HG02623 (cell line): ENCODE data around the gene PKMYT1.

Source experiments
- ATAC-seq: cut with Tn5 transposase; IDR thresholded peaks from one replicate; pipeline ENCODE4 v1.9.1; 2021; ENCODE audit warnings: moderate library complexity; ENCODE audit not compliant: unreplicated experiment

The PKMYT1 gene

GRCh38 chr16:3019594-3020246 lies 39.5 kb upstream of the PKMYT1 start:
- no peak for ATAC-seq

- no peak for ATAC-seq
These were observed 37.7 kb upstream of the PKMYT1 start, which contains the start of gene CLDN6 for GRCh38 chr16:3017794-3018506. CLDN6 (minus strand) TSS chr16:3018183; CDS start chr16:3016021, 2,162 bp downstream.

DNA sequence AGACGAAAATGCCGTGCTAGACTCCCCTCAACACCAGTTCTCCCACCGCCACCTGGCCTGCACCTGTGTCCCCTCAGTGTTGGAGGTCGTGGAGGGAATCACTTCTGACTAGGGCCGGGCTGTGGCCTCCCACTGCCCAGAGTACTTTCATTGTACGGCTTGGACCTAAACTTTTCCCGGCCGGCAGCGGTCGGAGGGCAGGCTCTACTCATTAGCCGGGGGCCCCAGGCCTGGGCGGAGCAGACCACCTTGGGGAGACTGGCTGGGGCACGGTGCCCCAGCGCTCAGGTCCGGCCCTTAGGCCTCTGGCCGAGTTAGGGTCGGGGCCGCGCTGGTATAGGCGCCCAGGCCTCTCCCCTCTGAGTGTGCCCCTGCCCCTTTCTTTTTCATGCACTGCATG lies 37.1 kb upstream of the PKMYT1 start:
- no peak for ATAC-seq

DNA sequence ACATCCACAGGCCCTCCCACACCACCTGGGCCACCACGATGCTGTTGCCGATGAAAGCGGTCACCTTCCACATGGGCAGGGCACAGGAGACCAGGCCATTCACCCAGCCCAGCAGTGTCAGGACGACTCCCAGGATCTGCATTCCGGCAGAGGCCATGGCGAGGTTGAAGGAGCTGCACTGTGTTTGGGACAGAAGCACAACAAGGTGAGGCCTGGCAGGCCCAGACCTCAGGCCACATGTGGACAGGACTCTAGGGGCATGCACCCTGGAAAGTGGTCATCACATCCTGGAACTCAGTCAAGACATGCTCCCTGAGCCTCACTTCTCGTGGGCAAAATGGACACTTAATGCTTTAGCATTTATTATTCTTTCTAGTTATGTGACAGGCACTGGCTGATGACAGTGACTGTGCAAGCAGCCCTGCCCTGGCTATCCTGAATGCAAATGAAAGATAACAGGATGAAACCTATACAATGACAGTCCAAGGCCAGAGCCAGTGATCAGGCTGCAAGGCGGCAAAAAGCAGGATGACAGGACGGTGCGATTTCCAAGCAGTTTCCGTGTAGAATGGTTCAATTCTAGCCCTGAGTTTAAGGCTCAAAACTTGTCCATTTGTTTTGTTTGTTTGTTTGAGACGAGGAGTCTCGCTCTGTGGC lies 35.7 kb upstream of the PKMYT1 start:
- no peak for ATAC-seq

DNA sequence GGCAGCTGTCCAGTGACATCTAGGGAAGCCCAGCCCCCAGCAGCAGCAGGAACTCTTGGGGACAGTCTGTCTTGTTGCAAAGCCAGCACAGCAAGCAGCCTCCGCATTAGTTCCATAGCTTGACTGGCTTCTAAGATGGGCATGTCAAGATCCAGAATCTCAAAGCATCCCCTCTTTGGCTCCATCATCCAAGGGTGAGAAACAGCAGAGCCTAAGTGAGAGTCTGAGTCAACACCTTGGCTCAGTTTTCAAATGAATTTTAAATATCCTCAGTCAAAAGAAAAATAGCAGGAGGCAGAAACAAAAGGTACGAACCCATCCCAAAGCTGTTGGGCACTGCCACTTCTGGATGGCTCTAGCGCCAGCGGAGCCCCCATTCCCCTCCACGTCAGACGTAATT lies 34.7 kb upstream of the PKMYT1 start:
- no peak for ATAC-seq

DNA sequence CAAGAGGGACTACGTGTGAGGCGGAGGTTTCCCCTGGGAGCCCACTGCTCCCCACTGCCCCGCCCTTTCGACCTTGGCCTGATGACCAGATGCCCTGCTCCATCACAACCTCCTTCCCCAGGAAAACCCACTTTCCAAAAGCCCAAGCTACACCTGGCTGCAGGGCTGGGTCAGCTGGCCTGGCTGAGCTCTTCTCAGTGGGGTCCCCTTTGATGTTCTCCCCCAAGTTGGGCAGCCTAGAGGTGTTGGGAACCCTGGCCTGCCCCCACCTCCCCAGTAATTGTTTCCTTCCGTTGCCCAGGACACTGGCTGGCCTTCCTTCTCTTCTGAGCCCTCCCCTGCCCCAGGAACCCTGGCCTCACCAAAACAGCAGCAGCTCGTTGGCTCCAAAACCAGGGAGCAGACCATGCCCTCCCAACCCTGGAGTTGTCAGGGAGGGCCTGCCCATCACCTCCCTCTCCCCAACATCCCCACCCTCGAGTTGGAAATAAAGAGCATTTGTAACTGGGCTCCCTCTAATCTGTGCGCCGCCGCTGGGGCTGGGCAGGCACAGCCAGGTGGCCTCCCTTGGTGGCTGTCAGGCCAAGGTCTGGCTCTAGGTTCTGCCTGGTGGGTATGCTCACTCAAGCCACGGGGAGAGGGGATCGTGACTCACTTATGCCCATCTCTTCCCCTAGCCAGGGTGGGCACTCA lies 33.9 kb upstream of the PKMYT1 start:
- ATAC-seq, result no peak

GRCh38 chr16:3013491-3013951 lies 33.3 kb upstream of the PKMYT1 start:
- ATAC-seq, result no peak

DNA sequence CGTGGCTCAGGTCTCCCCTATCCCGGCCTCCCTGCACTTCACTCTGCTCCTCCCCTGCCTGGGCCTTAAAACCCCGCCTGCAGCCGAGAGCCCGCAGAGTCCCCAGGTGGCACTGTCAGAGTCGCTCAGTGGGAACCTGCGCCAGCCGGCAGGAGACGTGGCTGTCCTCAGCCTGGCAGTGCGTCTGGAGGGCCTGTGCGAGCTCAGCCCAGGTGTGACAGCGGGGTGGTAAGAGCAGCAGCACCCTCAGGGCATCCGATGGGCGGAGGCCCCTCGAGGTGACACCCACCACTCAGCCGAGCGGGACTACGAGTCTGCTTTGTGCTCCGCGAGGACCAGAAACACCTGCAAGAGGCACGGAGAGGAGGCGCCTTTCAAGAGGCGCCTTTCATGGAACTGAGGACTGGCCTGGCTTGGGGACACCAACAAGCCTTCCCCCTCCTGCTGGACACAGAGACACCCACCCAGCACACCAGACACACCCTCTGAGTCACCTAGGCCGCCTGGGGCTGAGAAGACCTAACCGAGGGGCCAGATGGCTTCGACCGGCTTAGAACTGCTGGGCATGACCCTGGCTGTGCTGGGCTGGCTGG lies 32.7 kb upstream of the PKMYT1 start, which contains the start of gene CLDN9:
CLDN9 (plus strand) TSS at position 96 of the 593 bp plus-strand sequence; CDS start at position 536, 440 bp downstream.
- no peak for ATAC-seq

- ATAC-seq, result no peak
These were observed 32.0 kb upstream of the PKMYT1 start for GRCh38 chr16:3012246-3012645.

DNA sequence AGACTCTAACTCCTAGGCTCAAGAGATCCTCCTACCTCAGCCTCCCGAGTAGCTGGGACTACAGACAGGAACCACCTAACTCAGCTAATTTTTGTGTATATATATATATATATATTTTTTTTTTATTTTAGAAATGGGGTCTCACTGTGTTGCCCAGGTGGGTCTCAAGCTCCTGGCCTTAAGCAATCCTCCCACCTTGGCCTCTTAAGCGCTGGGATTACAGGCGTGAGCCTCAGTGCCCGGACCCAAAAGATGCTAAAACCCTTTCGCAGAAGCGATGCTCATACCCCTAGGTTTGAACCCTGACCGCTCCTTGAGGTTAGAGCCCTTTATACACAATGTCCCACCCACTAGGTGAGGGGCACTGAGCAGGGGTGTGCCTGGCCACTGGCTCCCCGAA lies 30.3 kb upstream of the PKMYT1 start:
- no peak for ATAC-seq

- ATAC-seq, result no peak
These were observed 29.5 kb upstream of the PKMYT1 start for GRCh38 chr16:3009568-3010390.

DNA sequence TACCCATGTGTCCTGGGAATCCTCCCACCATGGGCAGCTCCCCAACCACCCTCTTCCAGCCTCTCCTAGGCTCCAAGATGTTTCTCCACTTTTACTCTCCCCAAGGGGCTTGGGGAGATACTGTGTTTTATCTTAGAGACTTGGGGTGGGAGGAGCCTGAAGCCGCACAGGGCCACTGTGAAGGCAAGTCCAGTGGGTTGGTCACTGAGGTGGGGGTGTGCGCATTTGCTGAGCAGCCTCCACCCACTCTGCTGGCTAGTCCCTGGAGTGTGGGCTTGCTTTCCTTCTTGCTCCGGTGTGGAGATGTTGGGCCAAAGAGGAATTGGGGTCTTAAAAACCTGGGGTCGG lies 28.4 kb upstream of the PKMYT1 start:
- ATAC-seq, result no peak

- ATAC-seq, result no peak
These were observed 27.9 kb upstream of the PKMYT1 start for GRCh38 chr16:3007957-3008689.

- no peak for ATAC-seq
These were observed 27.1 kb upstream of the PKMYT1 start for GRCh38 chr16:3007059-3007956.

- no peak for ATAC-seq
These were observed 24.6 kb upstream of the PKMYT1 start for GRCh38 chr16:3004781-3005284.

DNA sequence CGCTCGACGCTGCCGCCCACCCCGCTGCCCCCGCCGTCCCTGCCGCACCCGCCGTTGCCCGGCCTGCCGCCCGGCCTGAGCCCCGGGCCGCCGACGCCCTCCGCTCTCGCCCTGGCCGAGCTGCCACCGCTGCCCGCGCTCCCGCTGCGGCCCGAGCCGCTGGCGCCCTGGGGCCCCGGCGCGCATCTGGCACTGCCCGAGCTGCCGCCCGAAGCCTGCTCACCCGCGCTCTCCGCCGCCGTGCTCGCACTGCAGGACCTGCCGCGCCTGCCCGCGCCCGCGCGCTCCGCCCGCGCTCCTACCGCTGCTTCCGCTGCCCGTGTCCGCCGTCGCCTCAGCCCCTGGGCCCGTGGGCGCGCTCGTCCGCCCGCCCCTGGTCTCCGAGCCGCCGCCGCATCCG lies 24.1 kb upstream of the PKMYT1 start:
- peak; percentile 6 for ATAC-seq

- peak; percentile 94 for ATAC-seq
These were observed 23.5 kb upstream of the PKMYT1 start for GRCh38 chr16:3003582-3004270.

GRCh38 chr16:3001316-3001715 lies 21.1 kb upstream of the PKMYT1 start:
- no peak for ATAC-seq
